SK-N-SH (cell line): ENCODE results near the gene PIK3R2. TPM values are rescaled to one million over a fixed set of nuclear protein-coding genes. Genes with fewer than 3 reads are reported as not detected.
A peak's percentile ranks its signal among the peaks of the same experiment; 100 is the strongest.

ENCODE experiments used
- CTCF ChIA-PET: fragments of 300-600, 350-600 bp; formaldehyde crosslinking; extraction: SDS; loops from one replicate; lab custom pipeline; 2021; lab: Yijun Ruan, JAX
- POLR2A ChIA-PET: fragments of 350-600 bp; sonication (Branson Sonifier 250); formaldehyde crosslinking; extraction: SDS; loops from one replicate; lab custom pipeline; 2020; ENCODE audit warnings: antibody characterized with exemption, inconsistent platforms; lab: Yijun Ruan, JAX
- DNase-seq: peaks from one replicate; pipeline ENCODE4 v3.0.0; 2012
- H2AFZ ChIP-seq: fragments of 200-600 bp; sonication (generic); 2 replicates; pipeline ENCODE4 v1.8.1; 2016; ENCODE audit warnings: antibody characterized with exemption, mild to moderate bottlenecking, low read depth
- H3F3A ChIP-seq: fragments of 200-600 bp; sonication (generic); replicated peaks from 2 replicates; pipeline ENCODE3; 2016; ENCODE audit warnings: antibody characterized with exemption, mild to moderate bottlenecking; ENCODE audit not compliant: insufficient read depth
- H3K27ac ChIP-seq, 2 experiments: fragments of 200-500 bp in 1 of 2; fragments of 200-600 bp in 1 of 2; sonication (Bioruptor generic) in 1 of 2; sonication (generic), shearing (Covaris generic) in 1 of 2; 2 replicates each; pipeline versions ENCODE4 v1.5.1 to v1.6.1; 2014 to 2016; ENCODE audit warnings: low read depth in 2 of 2, inconsistent platforms in 1 of 2, low read length in 1 of 2, mild to moderate bottlenecking in 1 of 2, mixed read lengths in 1 of 2
- H3K27me3 ChIP-seq: fragments of 200-600 bp; sonication (generic), shearing (Covaris generic); 2 replicates; pipeline ENCODE4 v1.6.1; 2016; ENCODE audit warnings: mixed run types; ENCODE audit not compliant: insufficient read depth
- H3K36me3 ChIP-seq, 2 experiments: fragments of 200-500 bp in 1 of 2; fragments of 200-600 bp in 1 of 2; sonication (Bioruptor generic) in 1 of 2; sonication (generic) in 1 of 2; replicated peaks in 1 of 2; 2 replicates each; pipeline versions ENCODE3 to v1.5.1; 2014 to 2016; ENCODE audit warnings: low read length in 1 of 2, mild to moderate bottlenecking in 1 of 2; ENCODE audit not compliant: insufficient read depth in 2 of 2, control insufficient read depth in 1 of 2
- H3K4me1 ChIP-seq, 2 experiments: fragments of 200-500 bp in 1 of 2; fragments of 200-600 bp in 1 of 2; sonication (Bioruptor generic) in 1 of 2; sonication (generic), shearing (Covaris generic) in 1 of 2; 2 replicates each; pipeline versions ENCODE4 v1.5.1 to v1.6.1; 2014 to 2016; ENCODE audit warnings: low read depth in 1 of 2, low read length in 1 of 2, mixed run types in 1 of 2; ENCODE audit not compliant: insufficient read depth in 2 of 2, control insufficient read depth in 1 of 2
- H3K4me2 ChIP-seq: fragments of 200-600 bp; sonication (generic), shearing (Covaris generic); 2 replicates; pipeline ENCODE4 v1.6.1; 2017; ENCODE audit warnings: mixed run types
- H3K4me3 ChIP-seq, 2 experiments: fragments of 200-500 bp in 1 of 2; fragments of 200-600 bp in 1 of 2; sonication (Bioruptor generic) in 1 of 2; sonication (generic), shearing (Covaris generic) in 1 of 2; 2 replicates each; pipeline versions ENCODE4 v1.5.1 to v1.8.1; 2014 to 2016; ENCODE audit warnings: low read depth in 2 of 2, inconsistent platforms in 1 of 2, low read length in 1 of 2, mild to moderate bottlenecking in 1 of 2, mixed read lengths in 1 of 2, moderate library complexity in 1 of 2
- H3K79me2 ChIP-seq: fragments of 200-600 bp; sonication (generic); 2 replicates; pipeline ENCODE4 v1.8.1; 2017; ENCODE audit warnings: mild to moderate bottlenecking; ENCODE audit not compliant: insufficient read depth
- H3K9ac ChIP-seq: fragments of 200-600 bp; sonication (generic); 2 replicates; pipeline ENCODE4 v1.6.1; 2017; ENCODE audit warnings: mixed run types
- H3K9me2 ChIP-seq: fragments of 200-600 bp; sonication (generic); 2 replicates; pipeline ENCODE4 v1.6.1; 2017; ENCODE audit warnings: mixed run types
- H3K9me3 ChIP-seq: fragments of 200-600 bp; sonication (generic); 2 replicates; pipeline ENCODE4 v1.6.1; 2017; ENCODE audit warnings: mixed run types, mild to moderate bottlenecking, moderate library complexity
- H4K20me1 ChIP-seq: fragments of 200-600 bp; sonication (generic); 2 replicates; pipeline ENCODE4 v1.6.1; 2017; ENCODE audit warnings: mild to moderate bottlenecking, mixed run types; ENCODE audit not compliant: insufficient read depth
- CHD2 ChIP-seq: fragments of 150-350 bp; IDR thresholded peaks from 2 replicates; pipeline ENCODE4 v1.6.1; 2018; ENCODE audit warnings: low read length; ENCODE audit not compliant: partially characterized antibody
- ELF1 ChIP-seq: IDR thresholded peaks from 2 replicates; pipeline ENCODE4 v1.4.0; 2012
- EP300 ChIP-seq, 2 experiments: IDR thresholded peaks; 2 replicates each; pipeline versions ENCODE4 v1.4.0 to v1.6.1; 2012; ENCODE audit warnings: borderline replicate concordance in 1 of 2, low read depth in 1 of 2, low read length in 1 of 2
- EZH2phosphoT487 ChIP-seq: fragments of 200-600 bp; sonication (generic); IDR thresholded peaks from 2 replicates; pipeline ENCODE4 v1.6.1; 2017; ENCODE audit warnings: low read depth, mixed run types, mild to moderate bottlenecking, antibody characterized with exemption, moderate library complexity, borderline replicate concordance
- FOSL2 ChIP-seq: IDR thresholded peaks from 2 replicates; pipeline ENCODE4 v1.4.0; 2012; ENCODE audit warnings: low read depth, mild to moderate bottlenecking, moderate library complexity, borderline replicate concordance
- FOXJ3 ChIP-seq: sonication (generic); formaldehyde crosslinking; IDR thresholded peaks from 2 replicates; pipeline ENCODE4 v1.5.1; 2020; ENCODE audit warnings: mild to moderate bottlenecking, missing genetic modification reagents
- GABPA ChIP-seq: IDR thresholded peaks from 2 replicates; pipeline ENCODE4 v1.4.0; 2012; ENCODE audit warnings: low read depth, mild to moderate bottlenecking
- MEF2A ChIP-seq: IDR thresholded peaks from 2 replicates; pipeline ENCODE4 v1.4.0; 2012; ENCODE audit warnings: low read depth, borderline replicate concordance
- MXI1 ChIP-seq: IDR thresholded peaks from 2 replicates; pipeline ENCODE4 v1.6.1; 2012; ENCODE audit warnings: mild to moderate bottlenecking, low read depth, low read length, improper control_type of control experiment
- RCOR1 ChIP-seq: fragments of 150-350 bp; IDR thresholded peaks from 2 replicates; pipeline ENCODE4 v1.6.1; 2017; ENCODE audit warnings: antibody characterized with exemption, low read length
- RXRA ChIP-seq: IDR thresholded peaks from 2 replicates; pipeline ENCODE4 v1.4.0; 2012; ENCODE audit warnings: low read depth, mild to moderate bottlenecking, borderline replicate concordance
- WGBS: methylation state at CpG from one replicate; pipeline ENCODE4 v1.1.6; 2017; ENCODE audit warnings: low lambda C conversion rate; 5-methylcytosine and 5-hydroxymethylcytosine counted together
- polyA plus RNA-seq, 3 experiments: library from polyadenylated mRNA; depleted of rRNA; stranded (reverse); fragments of >200 nt; gene quantifications; 2 replicates each; pipeline ENCODE4 v1.2.3, GENCODE V29; 2012
- TF ChIP-seq, protein P1 (sequence below): IDR thresholded peaks from 2 replicates; pipeline ENCODE4 v1.4.0; 2012; ENCODE audit warnings: low read depth, borderline replicate concordance
- TF ChIP-seq, protein P2 (sequence below): fragments of 150-350 bp; IDR thresholded peaks from 2 replicates; pipeline ENCODE4 v1.6.1; 2017; ENCODE audit warnings: antibody characterized with exemption, low read length, low read depth, borderline replicate concordance
- TF ChIP-seq, protein P3 (sequence below): fragments of 150-350 bp; IDR thresholded peaks from 2 replicates; pipeline ENCODE4 v1.6.1; 2016; ENCODE audit warnings: mild to moderate bottlenecking, low read depth, low read length
- TF ChIP-seq, protein P4 (sequence below): IDR thresholded peaks from 2 replicates; pipeline ENCODE4; 2012
- TF ChIP-seq, protein P5 (sequence below): IDR thresholded peaks from 2 replicates; pipeline ENCODE4 v1.6.1; 2012; ENCODE audit warnings: mild to moderate bottlenecking, low read depth, low read length, moderate library complexity
- TF ChIP-seq, protein P6 (sequence below): IDR thresholded peaks from 2 replicates; pipeline ENCODE4 v1.4.0; 2012; ENCODE audit warnings: low read depth

PIK3R2 gene
- polyA plus RNA-seq, 1 of the 3 experiments (the other 2 are of a cell fraction) = 36.6 TPM

DNA sequence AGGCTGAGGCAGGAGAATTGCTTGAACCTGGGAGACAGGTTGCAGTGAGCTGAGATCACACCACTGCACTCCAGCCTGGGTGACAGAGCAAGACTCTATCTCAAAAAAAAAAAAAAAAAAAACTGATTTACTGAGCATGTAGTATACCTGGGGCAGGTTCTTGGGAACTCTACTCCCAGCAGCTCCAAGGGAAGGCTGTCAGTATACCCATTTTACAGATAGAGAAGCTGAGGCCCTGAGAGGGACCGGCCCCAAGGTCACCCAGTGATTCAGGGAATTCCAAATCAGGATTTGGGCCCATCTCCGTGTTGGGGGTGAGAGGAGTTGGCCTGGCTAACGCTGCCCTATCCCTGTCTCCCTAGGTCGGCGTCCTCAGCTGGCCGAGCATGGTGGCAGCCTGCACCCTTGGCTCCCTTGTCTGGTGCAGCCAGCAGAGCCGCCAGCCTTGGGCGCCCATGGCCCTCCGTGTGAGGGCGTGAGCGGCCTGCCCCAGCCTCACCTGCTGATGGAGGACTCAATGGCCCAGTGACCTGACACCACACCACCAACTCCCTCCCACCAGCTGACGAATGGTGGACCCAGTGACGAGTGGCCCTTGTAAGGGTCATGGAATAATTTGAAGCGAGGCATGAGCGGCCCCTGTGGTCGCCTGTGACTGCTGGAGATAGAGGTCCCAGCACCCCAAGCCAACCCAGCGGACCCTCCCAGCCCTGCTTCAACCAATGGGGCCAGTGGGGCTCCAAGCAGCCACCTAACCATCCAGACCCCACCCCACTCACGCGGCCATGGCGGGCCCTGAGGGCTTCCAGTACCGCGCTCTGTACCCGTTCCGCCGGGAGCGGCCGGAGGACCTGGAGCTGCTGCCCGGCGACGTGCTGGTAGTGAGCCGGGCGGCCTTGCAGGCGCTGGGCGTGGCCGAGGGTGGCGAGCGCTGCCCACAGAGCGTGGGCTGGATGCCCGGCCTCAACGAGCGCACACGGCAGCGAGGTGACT, 2.4 kb downstream of the PIK3R2 start:
- Histone ChIP-seq H3K9me3 (no peaks in the 10 kb centered on the region), H3K4me2 (peak overlapping the region; percentile 97; the same call in 1 of the 2 replicates)

DNA sequence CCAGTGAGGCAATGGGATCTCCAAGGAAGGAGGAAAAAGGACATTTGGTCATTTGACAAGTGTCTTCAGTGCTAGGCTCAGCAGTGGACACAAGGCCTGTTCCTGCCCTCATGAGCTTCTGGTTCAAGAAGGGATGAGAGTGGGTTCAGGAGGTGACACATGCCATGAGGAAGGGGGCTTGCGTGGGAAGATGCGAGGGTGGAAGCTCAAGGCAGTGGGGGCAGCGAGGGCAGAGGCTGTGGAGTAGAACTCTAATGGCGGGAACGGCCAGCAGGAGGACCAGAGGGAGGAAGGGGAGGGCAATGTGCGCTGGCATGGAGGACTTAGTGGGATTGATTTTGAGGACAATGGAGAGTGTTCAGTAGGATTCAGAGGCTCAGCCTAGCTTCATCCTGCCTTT, 3.3 kb downstream of the PIK3R2 start:
- no peaks in the 10 kb centered on the region for H3K9me2 ChIP-seq
- H3K4me1 ChIP-seq = peaks cover 17 to 56% of the 10 kb centered on the region in 2 experiments; a peak in 2 of 4 replicates
- 97% methylated on average over 6 of the region's 6 CpGs for WGBS
- no peak overlapping the region for H3K4me2 ChIP-seq
- H3K9me3 ChIP-seq = no peaks in the 10 kb centered on the region
- peaks cover 45% of the 10 kb centered on the region for H3K79me2 ChIP-seq
- peaks cover 29% of the 10 kb centered on the region for H3F3A ChIP-seq
- H4K20me1 ChIP-seq = peaks cover 5% of the 10 kb centered on the region; the same call in 1 of the 2 replicates
- H3K9ac ChIP-seq = no peak overlapping the region
- no peak overlapping the region for H2AFZ ChIP-seq
- TF ChIP-seq, protein P1, sequence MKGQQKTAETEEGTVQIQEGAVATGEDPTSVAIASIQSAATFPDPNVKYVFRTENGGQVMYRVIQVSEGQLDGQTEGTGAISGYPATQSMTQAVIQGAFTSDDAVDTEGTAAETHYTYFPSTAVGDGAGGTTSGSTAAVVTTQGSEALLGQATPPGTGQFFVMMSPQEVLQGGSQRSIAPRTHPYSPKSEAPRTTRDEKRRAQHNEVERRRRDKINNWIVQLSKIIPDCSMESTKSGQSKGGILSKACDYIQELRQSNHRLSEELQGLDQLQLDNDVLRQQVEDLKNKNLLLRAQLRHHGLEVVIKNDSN = no peak
- TF ChIP-seq MXI1 (no peak), RXRA (no peak), CHD2 (no peak), ELF1 (no peak), RCOR1 (no peak), EZH2phosphoT487 (no peak)
- TF ChIP-seq, protein P2, sequence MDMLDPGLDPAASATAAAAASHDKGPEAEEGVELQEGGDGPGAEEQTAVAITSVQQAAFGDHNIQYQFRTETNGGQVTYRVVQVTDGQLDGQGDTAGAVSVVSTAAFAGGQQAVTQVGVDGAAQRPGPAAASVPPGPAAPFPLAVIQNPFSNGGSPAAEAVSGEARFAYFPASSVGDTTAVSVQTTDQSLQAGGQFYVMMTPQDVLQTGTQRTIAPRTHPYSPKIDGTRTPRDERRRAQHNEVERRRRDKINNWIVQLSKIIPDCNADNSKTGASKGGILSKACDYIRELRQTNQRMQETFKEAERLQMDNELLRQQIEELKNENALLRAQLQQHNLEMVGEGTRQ = no peak
- TF ChIP-seq, protein P3, sequence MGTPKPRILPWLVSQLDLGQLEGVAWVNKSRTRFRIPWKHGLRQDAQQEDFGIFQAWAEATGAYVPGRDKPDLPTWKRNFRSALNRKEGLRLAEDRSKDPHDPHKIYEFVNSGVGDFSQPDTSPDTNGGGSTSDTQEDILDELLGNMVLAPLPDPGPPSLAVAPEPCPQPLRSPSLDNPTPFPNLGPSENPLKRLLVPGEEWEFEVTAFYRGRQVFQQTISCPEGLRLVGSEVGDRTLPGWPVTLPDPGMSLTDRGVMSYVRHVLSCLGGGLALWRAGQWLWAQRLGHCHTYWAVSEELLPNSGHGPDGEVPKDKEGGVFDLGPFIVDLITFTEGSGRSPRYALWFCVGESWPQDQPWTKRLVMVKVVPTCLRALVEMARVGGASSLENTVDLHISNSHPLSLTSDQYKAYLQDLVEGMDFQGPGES = no peak
- TF ChIP-seq, protein P4, sequence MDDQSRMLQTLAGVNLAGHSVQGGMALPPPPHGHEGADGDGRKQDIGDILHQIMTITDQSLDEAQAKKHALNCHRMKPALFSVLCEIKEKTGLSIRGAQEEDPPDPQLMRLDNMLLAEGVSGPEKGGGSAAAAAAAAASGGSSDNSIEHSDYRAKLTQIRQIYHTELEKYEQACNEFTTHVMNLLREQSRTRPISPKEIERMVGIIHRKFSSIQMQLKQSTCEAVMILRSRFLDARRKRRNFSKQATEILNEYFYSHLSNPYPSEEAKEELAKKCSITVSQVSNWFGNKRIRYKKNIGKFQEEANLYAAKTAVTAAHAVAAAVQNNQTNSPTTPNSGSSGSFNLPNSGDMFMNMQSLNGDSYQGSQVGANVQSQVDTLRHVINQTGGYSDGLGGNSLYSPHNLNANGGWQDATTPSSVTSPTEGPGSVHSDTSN = no peak
- TF ChIP-seq, protein P5, sequence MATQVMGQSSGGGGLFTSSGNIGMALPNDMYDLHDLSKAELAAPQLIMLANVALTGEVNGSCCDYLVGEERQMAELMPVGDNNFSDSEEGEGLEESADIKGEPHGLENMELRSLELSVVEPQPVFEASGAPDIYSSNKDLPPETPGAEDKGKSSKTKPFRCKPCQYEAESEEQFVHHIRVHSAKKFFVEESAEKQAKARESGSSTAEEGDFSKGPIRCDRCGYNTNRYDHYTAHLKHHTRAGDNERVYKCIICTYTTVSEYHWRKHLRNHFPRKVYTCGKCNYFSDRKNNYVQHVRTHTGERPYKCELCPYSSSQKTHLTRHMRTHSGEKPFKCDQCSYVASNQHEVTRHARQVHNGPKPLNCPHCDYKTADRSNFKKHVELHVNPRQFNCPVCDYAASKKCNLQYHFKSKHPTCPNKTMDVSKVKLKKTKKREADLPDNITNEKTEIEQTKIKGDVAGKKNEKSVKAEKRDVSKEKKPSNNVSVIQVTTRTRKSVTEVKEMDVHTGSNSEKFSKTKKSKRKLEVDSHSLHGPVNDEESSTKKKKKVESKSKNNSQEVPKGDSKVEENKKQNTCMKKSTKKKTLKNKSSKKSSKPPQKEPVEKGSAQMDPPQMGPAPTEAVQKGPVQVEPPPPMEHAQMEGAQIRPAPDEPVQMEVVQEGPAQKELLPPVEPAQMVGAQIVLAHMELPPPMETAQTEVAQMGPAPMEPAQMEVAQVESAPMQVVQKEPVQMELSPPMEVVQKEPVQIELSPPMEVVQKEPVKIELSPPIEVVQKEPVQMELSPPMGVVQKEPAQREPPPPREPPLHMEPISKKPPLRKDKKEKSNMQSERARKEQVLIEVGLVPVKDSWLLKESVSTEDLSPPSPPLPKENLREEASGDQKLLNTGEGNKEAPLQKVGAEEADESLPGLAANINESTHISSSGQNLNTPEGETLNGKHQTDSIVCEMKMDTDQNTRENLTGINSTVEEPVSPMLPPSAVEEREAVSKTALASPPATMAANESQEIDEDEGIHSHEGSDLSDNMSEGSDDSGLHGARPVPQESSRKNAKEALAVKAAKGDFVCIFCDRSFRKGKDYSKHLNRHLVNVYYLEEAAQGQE = no peak
- TF ChIP-seq, protein P6, sequence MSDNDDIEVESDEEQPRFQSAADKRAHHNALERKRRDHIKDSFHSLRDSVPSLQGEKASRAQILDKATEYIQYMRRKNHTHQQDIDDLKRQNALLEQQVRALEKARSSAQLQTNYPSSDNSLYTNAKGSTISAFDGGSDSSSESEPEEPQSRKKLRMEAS = no peak
- DNase-seq = no peak
- ChIA-PET POLR2A (no interaction called here), CTCF (interaction anchor here (1.9 kb wide), 1 partner anchor 12 kb away, joined by 5 read pairs; no protein-coding TSS in a partner anchor)
- H3K27ac ChIP-seq = peak overlapping the region in 1 of 2 experiments; percentile 99; a peak in 2 of 4 replicates
- H3K27me3 ChIP-seq = no peaks in the 10 kb centered on the region
- H3K36me3 ChIP-seq = peaks cover 0 to 19% of the 10 kb centered on the region in 2 experiments
- H3K4me3 ChIP-seq = no peak overlapping the region; a peak in 1 of 4 replicates

More for the DNA sequence above, 2.4 kb downstream of the PIK3R2 start:
- Histone ChIP-seq H3F3A (peaks cover 29% of the 10 kb centered on the region), H3K9ac (no peak overlapping the region), H2AFZ (no peak overlapping the region), H3K4me3 (no peak overlapping the region), H3K4me1 (peaks cover 17 to 50% of the 10 kb centered on the region in 2 experiments; a peak in 2 of 4 replicates)
- no peak for DNase-seq
- no peak for TF ChIP-seq MEF2A
- TF ChIP-seq FOXJ3 (CRISPR knock-in tag) = no peak
- no peak for TF ChIP-seq EP300 (IDR thresholded peaks at IDR 0.05; ENCODE audit: borderline replicate concordance in 1 of 2, low read depth in 1 of 2, low read length in 1 of 2)
- TF ChIP-seq GABPA = no peak
- TF ChIP-seq FOSL2 = no peak
- TF ChIP-seq EZH2phosphoT487 = no peak
- TF ChIP-seq, all 33 proteins: peak for 0
- 97% methylated on average over 28 of the region's 43 CpGs for WGBS
- Histone ChIP-seq H3K36me3 (peaks cover 0 to 20% of the 10 kb centered on the region in 2 experiments), H4K20me1 (peaks cover 5% of the 10 kb centered on the region; the same call in 1 of the 2 replicates), H3K9me2 (no peaks in the 10 kb centered on the region), H3K27ac (peak overlapping the region in 1 of 2 experiments; percentile 99; a peak in 2 of 4 replicates), H3K27me3 (no peaks in the 10 kb centered on the region), H3K79me2 (peaks cover 45% of the 10 kb centered on the region)
- ChIA-PET POLR2A (no interaction called here), CTCF (interaction anchor here (0.5 to 1.9 kb wide), 2 partner anchors 13 to 14 kb away, joined by 3 to 5 read pairs; no protein-coding TSS in a partner anchor)
